SW480 (cell line): ENCODE data around the gene STXBP6.

Experiments
- DNase-seq: peaks from one replicate; pipeline ENCODE4 v3.0.0-alpha.2; 2016; ENCODE audit warnings: low spot score

Gene STXBP6

GRCh38 chr14:24885410-24885913, 164.5 kb downstream of the STXBP6 start:
- no peak for DNase-seq

- DNase-seq: no peak
Measured at GRCh38 chr14:24883576-24883975, 166.4 kb downstream of the STXBP6 start.

- no peak for DNase-seq
Measured at GRCh38 chr14:24881116-24881893, 168.6 kb downstream of the STXBP6 start.

- no peak for DNase-seq
Measured at GRCh38 chr14:24880689-24881088, 169.3 kb downstream of the STXBP6 start.

GRCh38 chr14:24879661-24880386, 170.1 kb downstream of the STXBP6 start:
- no peak for DNase-seq

GRCh38 chr14:24876996-24877395, 173.0 kb downstream of the STXBP6 start:
- no peak for DNase-seq

GRCh38 chr14:24875991-24876878, 173.7 kb downstream of the STXBP6 start:
- no peak for DNase-seq

GRCh38 chr14:24875203-24875838, 174.6 kb downstream of the STXBP6 start:
- no peak for DNase-seq

GRCh38 chr14:24874514-24875202, 175.3 kb downstream of the STXBP6 start:
- no peak for DNase-seq

- no peak for DNase-seq
Measured at GRCh38 chr14:24873551-24873950, 176.4 kb downstream of the STXBP6 start.

- no peak for DNase-seq
Measured at GRCh38 chr14:24870949-24871701, 178.8 kb downstream of the STXBP6 start.

- no peak for DNase-seq
Measured at GRCh38 chr14:24868389-24868788, 181.6 kb downstream of the STXBP6 start.

- no peak for DNase-seq
Measured at GRCh38 chr14:24866067-24866639, 183.8 kb downstream of the STXBP6 start.

- DNase-seq: no peak
Measured at GRCh38 chr14:24863968-24864684, 185.8 kb downstream of the STXBP6 start.

GRCh38 chr14:24861083-24861630, 188.8 kb downstream of the STXBP6 start:
- DNase-seq: peak; percentile 56

GRCh38 chr14:24859559-24859958, 190.4 kb downstream of the STXBP6 start:
- DNase-seq: no peak

- DNase-seq: no peak
Measured at GRCh38 chr14:24858684-24859083, 191.3 kb downstream of the STXBP6 start.

GRCh38 chr14:24858052-24858451, 191.9 kb downstream of the STXBP6 start:
- no peak for DNase-seq

- no peak for DNase-seq
Measured at GRCh38 chr14:24857277-24857676, 192.7 kb downstream of the STXBP6 start.
